A549 (cell line): ENCODE measurements around the gene PALLD. TPM values are rescaled to one million over a fixed set of nuclear protein-coding genes. Genes with fewer than 3 reads are reported as not detected.

ENCODE experiments used
- ATAC-seq, 2 experiments: fragments of 200-7000 bp in 1 of 2; fragments of >200 bp in 1 of 2; cut with Nextera tagmentation in 1 of 2; cut with Tn5 transposase in 1 of 2; 3 replicates each; pipeline versions ENCODE4 v1.8.0 to v1.9.1; 2018 to 2020; ENCODE audit warnings: mild to moderate bottlenecking in 1 of 2, moderate library complexity in 1 of 2
- CTCF ChIA-PET: fragments of 300-600 bp; sonication (Branson Sonifier 250); formaldehyde crosslinking; extraction: SDS; loops from one replicate; lab custom pipeline; 2021; ENCODE audit warnings: antibody characterized with exemption, inconsistent platforms; lab: Yijun Ruan, JAX
- POLR2A ChIA-PET: fragments of 350-600 bp; formaldehyde crosslinking; extraction: SDS; loops from one replicate; lab custom pipeline; 2021; ENCODE audit warnings: antibody characterized with exemption, inconsistent platforms; lab: Yijun Ruan, JAX
- DNase-seq, 2 experiments: peaks; one replicate each; pipeline versions ENCODE4 v3.0.0 to v3.0.0-alpha.2; 2011 to 2016; ENCODE audit warnings: low read depth in 1 of 2, low spot score in 1 of 2
- FAIRE-seq: peaks from 2 replicates; lab custom pipeline; 2011; peaks lifted over from hg19 to GRCh38; lab: Jason Lieb, UNC
- H3K27ac ChIP-seq, 2 experiments: fragments of >200 bp; sonication (Bioruptor Twin); formaldehyde crosslinking; 3 replicates each; pipeline ENCODE4 v1.5.1; 2016 to 2017
- H3K4me1 ChIP-seq: fragments of >200 bp; sonication (Bioruptor Twin); formaldehyde crosslinking; 3 replicates; pipeline ENCODE4 v1.6.1; 2016
- H3K4me2 ChIP-seq: fragments of >200 bp; sonication (Bioruptor Twin); formaldehyde crosslinking; 3 replicates; pipeline ENCODE4 v1.6.1; 2016
- H3K4me3 ChIP-seq: fragments of >200 bp; sonication (Bioruptor Twin); formaldehyde crosslinking; 3 replicates; pipeline ENCODE4 v1.5.1; 2016
- H3K9me3 ChIP-seq: fragments of >200 bp; sonication (Bioruptor Twin); formaldehyde crosslinking; 3 replicates; pipeline ENCODE4 v1.6.1; 2016
- CBX2 ChIP-seq: fragments of 200-600 bp; sonication (generic); IDR thresholded peaks from 2 replicates; pipeline ENCODE4 v1.6.1; 2016; ENCODE audit warnings: low read depth, mild to moderate bottlenecking, borderline replicate concordance
- CBX8 ChIP-seq: fragments of 200-600 bp; sonication (generic); IDR thresholded peaks from 2 replicates; pipeline ENCODE4 v1.6.1; 2016
- EHF ChIP-seq: fragments of 250-450 bp; sonication (Bioruptor Pico); IDR thresholded peaks from 2 replicates; pipeline ENCODE4 v1.5.0; 2020; ENCODE audit warnings: mild to moderate bottlenecking
- GATA3 ChIP-seq: IDR thresholded peaks from 2 replicates; pipeline ENCODE4 v1.6.1; 2012; ENCODE audit warnings: borderline replicate concordance
- HOXB5 ChIP-seq: fragments of 250-450 bp; sonication (Bioruptor Pico); IDR thresholded peaks from 2 replicates; pipeline ENCODE4 v1.5.0; 2020; ENCODE audit warnings: mild to moderate bottlenecking, moderate library complexity
- JUN ChIP-seq, 2 experiments: fragments of >200 bp; sonication (Bioruptor Twin); formaldehyde crosslinking; IDR thresholded peaks; 2 replicates in 1 of 2; 3 replicates in 1 of 2; pipeline ENCODE4 v1.6.1; 2016 to 2017
- MAFK ChIP-seq: fragments of 450-650 bp; IDR thresholded peaks from 2 replicates; pipeline ENCODE4 v1.6.1; 2014; ENCODE audit not compliant: partially characterized antibody
- MAX ChIP-seq: IDR thresholded peaks from 2 replicates; pipeline ENCODE4 v1.6.1; 2012
- PBX3 ChIP-seq: IDR thresholded peaks from 2 replicates; pipeline ENCODE4 v1.6.1; 2012
- RCOR1 ChIP-seq: fragments of 150-350 bp; IDR thresholded peaks from 2 replicates; pipeline ENCODE4 v1.6.1; 2014; ENCODE audit warnings: antibody characterized with exemption, low read length, low read depth
- REST ChIP-seq: fragments of 200-600 bp; sonication (generic); IDR thresholded peaks from 2 replicates; pipeline ENCODE4 v1.6.1; 2016; ENCODE audit warnings: antibody characterized with exemption, mild to moderate bottlenecking, moderate library complexity
- RNF2 ChIP-seq: fragments of 200-600 bp; sonication (generic); IDR thresholded peaks from 2 replicates; pipeline ENCODE4 v1.6.1; 2016; ENCODE audit warnings: low read depth, mild to moderate bottlenecking, antibody characterized with exemption, moderate library complexity, borderline replicate concordance
- SMC3 ChIP-seq: fragments of >200 bp; sonication (Bioruptor Twin); formaldehyde crosslinking; IDR thresholded peaks from 3 replicates; pipeline ENCODE4 v1.6.1; 2018; ENCODE audit warnings: inconsistent platforms
- SREBF2 ChIP-seq: fragments of 450-650 bp; IDR thresholded peaks from 2 replicates; pipeline ENCODE4 v1.6.1; 2014; ENCODE audit warnings: mild to moderate bottlenecking, moderate library complexity
- TFCP2L1 ChIP-seq: fragments of 250-450 bp; sonication (Bioruptor Pico); IDR thresholded peaks from 2 replicates; pipeline ENCODE4 v1.5.0; 2021; ENCODE audit warnings: mild to moderate bottlenecking
- ZSCAN20 ChIP-seq: fragments of 250-450 bp; sonication (Bioruptor Pico); IDR thresholded peaks from 2 replicates; pipeline ENCODE4 v1.8.0; 2022; ENCODE audit warnings: mild to moderate bottlenecking, moderate library complexity
- WGBS: methylation state at CpG from one replicate; pipeline ENCODE4 v1.1.6; 2017; ENCODE audit errors: missing lambda C conversion rate; 5-methylcytosine and 5-hydroxymethylcytosine counted together
- polyA plus RNA-seq, 4 experiments: library from polyadenylated mRNA; depleted of rRNA in 3 of 4; stranded (reverse); fragments of >200 nt; fragmentation: RNase III in 1 of 4; extraction: RNeasy Plus Mini Kit Qiagen cat#74134 plus additional on column Dnase treatment in 1 of 4; gene quantifications; 2 replicates in 3 of 4; 3 replicates in 1 of 4; pipeline ENCODE4 v1.2.3, GENCODE V29; 2011 to 2017

The PALLD gene
- polyA plus RNA-seq, 2 of the 4 experiments (the other 2 are of a cell fraction), result 88.8 to 113 TPM

- no peak for TF ChIP-seq GATA3
- TF ChIP-seq CBX8, result no peak
- Histone ChIP-seq H3K9me3 (no peaks in the 10 kb centered on the region), H3K4me1 (peaks cover 90% of the 10 kb centered on the region), H3K27ac (0 out of 6 replicates have a peak overlapping the region, but pooled peaks of 1 of the 2 experiments have one; percentile 14), H3K4me2 (peak overlapping the region; percentile 30; the same call in 1 of the 3 replicates), H3K4me3 (no peak overlapping the region)
- DNase-seq, result no peak
- ATAC-seq, result no peak
- ChIA-PET POLR2A (interaction anchor here (0.7 kb wide), 1 partner anchor 10 kb away, joined by 4 read pairs; no protein-coding TSS in a partner anchor), CTCF (interaction anchor here (1.0 kb wide), 1 partner anchor 131 kb away, joined by 4 read pairs; no protein-coding TSS in a partner anchor)
- no peak for FAIRE-seq
These were observed 344.8 kb downstream of the PALLD start for GRCh38 chr4:168841672-168842019.

- FAIRE-seq, result no peak
- CTCF ChIA-PET, result interaction anchor here (1.0 kb wide), 1 partner anchor 131 kb away, joined by 4 read pairs; no protein-coding TSS in a partner anchor
These were observed 345.3 kb downstream of the PALLD start for GRCh38 chr4:168842186-168842585.

GRCh38 chr4:168843635-168844034 lies 346.8 kb downstream of the PALLD start:
- Histone ChIP-seq H3K9me3 (no peaks in the 10 kb centered on the region), H3K4me2 (no peak overlapping the region), H3K4me3 (no peak overlapping the region), H3K4me1 (peaks cover 85% of the 10 kb centered on the region), H3K27ac (no peak overlapping the region)
- POLR2A ChIA-PET, result no interaction called here
- ATAC-seq, result no peak
- 87% methylated on average over 7 of the region's 7 CpGs for WGBS
- no peak for TF ChIP-seq SREBF2
- TF ChIP-seq EHF, result no peak
- TF ChIP-seq TFCP2L1, result no peak
- no peak for TF ChIP-seq PBX3
- TF ChIP-seq JUN (IDR thresholded peaks at IDR 0.05), result no peak
- no peak for TF ChIP-seq RCOR1
- no peak for TF ChIP-seq REST
- no peak for TF ChIP-seq SMC3
- no peak for TF ChIP-seq MAFK
- TF ChIP-seq RNF2, result no peak
- TF ChIP-seq, all 56 proteins: peak for 0
- no peak for DNase-seq
- FAIRE-seq, result no peak
- CTCF ChIA-PET, result interaction anchor here (2.0 kb wide), 1 partner anchor 11 kb away, joined by 4 read pairs; no protein-coding TSS in a partner anchor

More at GRCh38 chr4:168842186-168842585, 345.3 kb downstream of the PALLD start:
- H3K4me3 ChIP-seq, result no peak overlapping the region
- H3K4me1 ChIP-seq, result peaks cover 85% of the 10 kb centered on the region
- no peak for DNase-seq
- TF ChIP-seq HOXB5, result no peak
- TF ChIP-seq ZSCAN20 (CRISPR knock-in tag), result no peak
- no peak for TF ChIP-seq MAX
- no peak for TF ChIP-seq CBX2
- POLR2A ChIA-PET, result interaction anchor here (0.7 kb wide), 1 partner anchor 10 kb away, joined by 4 read pairs; no protein-coding TSS in a partner anchor
- no peak overlapping the region for H3K27ac ChIP-seq
- 71% methylated on average over 1 of the region's 1 CpG for WGBS
- H3K9me3 ChIP-seq, result no peaks in the 10 kb centered on the region
- no peak overlapping the region for H3K4me2 ChIP-seq
- ATAC-seq, result no peak
